A673 (cell line): Measurements from ENCODE around the gene IQGAP3.

ENCODE experiments used
- EZH2 ChIP-seq: fragments of 200-600 bp; sonication (generic); IDR thresholded peaks from 2 replicates; pipeline ENCODE4 v1.6.1; 2017; ENCODE audit warnings: borderline replicate concordance, low read depth, mild to moderate bottlenecking, mixed read lengths, antibody characterized with exemption, low read length; ENCODE audit not compliant: poor library complexity, severe bottlenecking
- TF ChIP-seq, protein P1 (sequence below): fragments of 300-800, 200-600 bp; sonication (generic); conservative IDR thresholded peaks from 2 replicates; pipeline ENCODE4 v1.5.1; 2017; ENCODE audit warnings: low read depth, mild to moderate bottlenecking, antibody characterized with exemption, low read length, moderate library complexity, mixed read lengths

DNA sequence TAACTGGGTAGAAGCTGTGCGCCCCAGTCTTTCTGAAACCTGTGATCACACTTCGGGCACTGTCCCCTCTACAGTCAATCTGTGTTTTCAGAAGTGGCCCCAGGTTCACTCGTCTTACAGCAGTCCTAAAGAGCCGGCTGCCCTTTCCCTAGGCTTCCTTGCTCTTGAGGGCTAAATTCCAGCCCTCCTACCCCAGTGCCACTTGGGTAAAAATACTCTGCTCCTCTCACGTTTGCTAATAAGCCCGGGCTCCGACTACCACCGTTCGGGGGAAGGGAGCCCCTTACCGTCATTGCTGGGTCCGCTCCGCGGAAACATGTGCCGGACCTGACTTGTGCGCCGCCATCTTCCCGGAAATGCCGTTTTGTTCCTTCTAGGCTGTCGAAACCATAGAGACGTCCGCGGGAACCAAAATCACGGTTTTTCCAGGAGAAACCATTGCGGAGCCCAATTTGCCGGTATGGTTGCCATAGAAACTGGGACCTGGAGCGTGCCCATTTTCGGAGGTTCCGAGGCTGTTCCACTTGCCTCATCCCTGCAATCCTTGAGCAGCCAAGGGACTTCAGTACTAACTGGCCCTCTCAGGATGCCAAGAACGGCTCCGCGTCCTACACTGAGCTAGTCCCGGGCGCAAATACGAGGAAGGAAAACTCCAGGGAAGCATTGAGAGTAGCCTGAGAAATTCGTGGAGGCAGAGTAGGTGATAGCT lies 28.9 kb upstream of the IQGAP3 start, which contains the start of gene GPATCH4:
- TF ChIP-seq, protein P1, sequence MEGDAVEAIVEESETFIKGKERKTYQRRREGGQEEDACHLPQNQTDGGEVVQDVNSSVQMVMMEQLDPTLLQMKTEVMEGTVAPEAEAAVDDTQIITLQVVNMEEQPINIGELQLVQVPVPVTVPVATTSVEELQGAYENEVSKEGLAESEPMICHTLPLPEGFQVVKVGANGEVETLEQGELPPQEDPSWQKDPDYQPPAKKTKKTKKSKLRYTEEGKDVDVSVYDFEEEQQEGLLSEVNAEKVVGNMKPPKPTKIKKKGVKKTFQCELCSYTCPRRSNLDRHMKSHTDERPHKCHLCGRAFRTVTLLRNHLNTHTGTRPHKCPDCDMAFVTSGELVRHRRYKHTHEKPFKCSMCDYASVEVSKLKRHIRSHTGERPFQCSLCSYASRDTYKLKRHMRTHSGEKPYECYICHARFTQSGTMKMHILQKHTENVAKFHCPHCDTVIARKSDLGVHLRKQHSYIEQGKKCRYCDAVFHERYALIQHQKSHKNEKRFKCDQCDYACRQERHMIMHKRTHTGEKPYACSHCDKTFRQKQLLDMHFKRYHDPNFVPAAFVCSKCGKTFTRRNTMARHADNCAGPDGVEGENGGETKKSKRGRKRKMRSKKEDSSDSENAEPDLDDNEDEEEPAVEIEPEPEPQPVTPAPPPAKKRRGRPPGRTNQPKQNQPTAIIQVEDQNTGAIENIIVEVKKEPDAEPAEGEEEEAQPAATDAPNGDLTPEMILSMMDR, result no peak
- no peak for TF ChIP-seq EZH2
